Measurements from ENCODE around the gene UNC93A. TPM values are rescaled to one million over a fixed set of nuclear protein-coding genes. Genes with fewer than 3 reads are reported as not detected.
"Not testable (repeated sequence)": the region's sequence is repeated elsewhere in the genome, so short reads cannot be mapped to it uniquely, and the experiment has no call there.

UNC93A gene
- total RNA-seq = 0.10 TPM

DNA sequence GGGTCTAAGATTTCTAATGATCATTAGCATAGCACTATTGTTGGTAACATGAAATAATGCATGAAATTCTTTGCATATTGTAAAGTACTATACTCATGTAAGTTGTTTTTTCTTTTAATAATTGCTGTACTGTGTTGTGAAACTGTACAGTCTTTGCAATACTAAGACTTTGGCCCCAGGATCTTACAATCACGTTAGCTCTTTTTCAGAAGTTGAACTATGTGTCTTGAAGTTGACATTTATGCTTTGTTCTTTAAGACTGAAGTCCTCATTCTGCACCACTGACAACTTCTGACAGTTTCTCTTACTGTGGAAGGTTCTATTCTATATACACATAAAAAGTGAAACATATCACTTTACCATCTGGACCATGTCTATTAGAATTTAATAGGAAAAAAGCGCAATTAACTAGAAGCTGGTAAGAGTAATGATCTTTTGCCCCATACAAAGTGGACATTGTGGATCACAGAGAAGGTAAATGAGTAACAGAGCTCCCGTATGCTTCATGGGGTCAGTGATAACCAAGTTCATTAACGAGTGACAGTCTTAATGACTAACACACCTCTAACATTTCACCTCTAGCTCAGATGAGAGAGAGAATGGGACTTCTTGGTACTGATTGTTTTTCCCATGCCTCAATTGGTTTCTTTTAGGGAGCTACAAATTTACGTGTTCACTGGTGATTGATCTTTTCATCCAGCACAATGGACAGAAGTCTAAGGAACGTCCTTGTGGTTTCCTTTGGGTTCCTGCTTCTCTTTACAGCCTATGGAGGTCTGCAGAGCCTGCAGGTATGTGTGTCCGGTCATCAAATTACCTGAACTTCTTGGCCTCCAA, at the start of gene UNC93A:
Gene UNC93A, plus strand, starts transcription at position 530 of the 837 bp plus-strand sequence. Its CDS starts 175 bp downstream, at position 705.
- DNase-seq = no peak

GRCh38 chr6:167241321-167242134, 49.6 kb upstream of the UNC93A start:
- DNase-seq = peak; percentile 70

DNA sequence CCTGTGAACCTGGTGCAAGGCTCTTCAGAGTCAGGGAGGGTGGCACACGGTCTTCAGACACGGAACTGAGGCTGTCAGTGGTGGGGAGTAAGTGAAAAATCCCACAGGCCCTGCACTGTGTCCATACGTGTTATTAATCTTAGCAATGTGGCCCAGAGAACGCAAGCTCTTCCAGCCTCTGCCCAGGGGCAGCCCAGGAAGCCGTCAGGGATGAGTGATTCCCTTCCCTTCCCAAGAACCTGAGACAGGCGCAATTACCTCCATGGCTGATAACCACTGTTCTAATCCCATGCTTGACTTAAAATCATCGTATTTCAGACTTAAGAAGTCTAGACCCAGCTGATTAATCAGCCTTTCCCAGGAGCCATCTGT, 49.0 kb upstream of the UNC93A start:
- DNase-seq = not testable (repeated sequence)

DNA sequence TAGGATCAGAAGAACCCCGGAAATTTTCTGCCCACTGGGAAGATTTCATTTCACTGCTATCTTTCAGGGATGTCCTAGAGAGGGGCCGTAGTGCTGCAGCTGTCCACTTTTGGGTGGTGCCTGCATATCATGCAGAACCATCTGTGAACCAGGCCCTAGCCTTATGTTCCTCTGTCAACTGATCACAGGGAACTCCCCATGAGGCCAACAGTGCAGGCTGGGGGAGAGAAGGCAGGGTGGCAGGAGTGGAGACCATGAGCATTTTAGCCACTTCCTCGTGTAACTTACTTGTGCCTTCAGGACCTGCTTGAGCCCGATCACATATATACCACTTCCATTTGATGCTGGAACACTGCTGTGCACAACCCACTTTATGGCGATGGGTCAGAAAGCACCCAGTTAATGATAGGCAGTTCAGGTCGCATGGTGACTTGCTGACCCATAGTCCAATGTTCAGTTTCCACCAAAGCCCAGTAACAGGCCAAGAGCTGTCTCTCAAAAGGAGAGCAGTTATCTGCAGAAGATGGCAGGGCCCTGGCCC, 48.5 kb upstream of the UNC93A start:
- DNase-seq = peak; percentile 73

- DNase-seq = peak; percentile 57
These were observed 46.8 kb upstream of the UNC93A start for GRCh38 chr6:167244064-167244960.

DNA sequence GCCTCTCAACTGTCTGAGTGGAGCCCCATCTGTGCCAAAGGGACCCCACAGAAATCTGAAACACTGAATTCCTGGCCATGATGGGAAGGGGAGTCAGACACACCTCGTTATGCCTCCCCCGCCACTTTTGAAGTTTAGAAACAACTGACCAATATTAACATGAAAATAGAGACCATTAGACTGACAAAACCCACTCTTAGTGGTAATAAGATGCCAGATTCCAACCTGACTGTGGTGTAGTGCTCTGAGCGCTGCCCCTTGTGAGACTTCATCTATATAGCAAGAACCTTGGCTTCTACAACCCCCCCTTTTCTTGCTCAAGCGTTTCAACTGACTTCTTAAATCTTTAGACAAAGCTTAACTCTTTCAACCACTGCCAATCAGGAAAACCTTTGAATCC, 46.1 kb upstream of the UNC93A start:
- DNase-seq = no peak

- peak; percentile 25 for DNase-seq
These were observed 45.5 kb upstream of the UNC93A start for GRCh38 chr6:167245591-167245990.

GRCh38 chr6:167247814-167248595, 43.1 kb upstream of the UNC93A start:
- DNase-seq = no peak

GRCh38 chr6:167248878-167249455, 42.1 kb upstream of the UNC93A start:
- not testable (repeated sequence) for DNase-seq

DNA sequence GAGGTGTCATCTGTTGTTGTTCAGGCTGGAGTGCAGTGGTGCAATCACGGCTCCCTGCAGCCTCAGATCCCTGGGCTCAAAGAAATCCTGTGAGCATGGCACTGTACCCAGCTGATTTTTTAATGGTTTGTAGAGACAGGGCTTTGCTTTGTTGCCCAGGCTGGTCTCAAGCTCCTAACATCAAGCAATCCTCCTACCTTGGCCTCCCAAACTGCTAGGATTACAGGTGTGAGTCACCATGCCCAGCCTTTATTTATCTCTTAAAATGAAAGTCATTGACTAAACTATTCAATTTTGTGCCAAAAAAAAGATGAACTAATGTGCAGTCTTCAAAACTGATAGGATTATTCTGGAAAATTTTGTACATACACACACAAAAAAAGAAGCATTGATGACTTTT, 38.8 kb upstream of the UNC93A start:
- DNase-seq = no peak

- DNase-seq = no peak
These were observed 35.1 kb upstream of the UNC93A start for GRCh38 chr6:167255918-167256553.

GRCh38 chr6:167258646-167259045, 32.5 kb upstream of the UNC93A start:
- no peak for DNase-seq

DNA sequence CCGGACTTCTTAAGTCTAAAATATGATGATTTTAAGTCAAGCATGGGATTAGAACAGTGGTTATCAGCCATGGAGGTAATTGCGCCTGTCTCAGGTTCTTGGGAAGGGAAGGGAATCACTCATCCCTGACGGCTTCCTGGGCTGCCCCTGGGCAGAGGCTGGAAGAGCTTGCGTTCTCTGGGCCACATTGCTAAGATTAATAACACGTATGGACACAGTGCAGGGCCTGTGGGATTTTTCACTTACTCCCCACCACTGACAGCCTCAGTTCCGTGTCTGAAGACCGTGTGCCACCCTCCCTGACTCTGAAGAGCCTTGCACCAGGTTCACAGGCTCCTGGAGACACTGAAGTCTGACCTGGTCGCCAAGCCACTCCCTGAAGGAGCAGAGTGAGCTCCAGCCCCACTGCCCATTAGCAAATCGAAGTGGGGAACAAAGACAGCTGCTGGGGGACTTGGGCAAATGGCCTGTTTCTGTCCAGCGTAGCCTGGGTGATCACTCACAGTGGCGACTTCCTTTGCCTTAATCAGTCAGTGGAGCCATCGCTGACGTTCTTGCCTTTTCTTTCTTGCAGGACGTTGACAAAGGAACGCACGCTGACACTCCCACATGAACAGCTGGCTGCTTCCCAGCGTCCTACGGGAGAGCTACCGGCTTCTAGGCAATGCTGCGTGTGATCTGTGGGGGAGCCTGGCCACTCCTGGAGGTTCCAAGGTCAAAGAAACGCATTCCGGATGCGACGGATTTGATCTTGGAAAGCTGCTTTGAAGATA, 24.9 kb upstream of the UNC93A start:
- DNase-seq = not testable (repeated sequence)

DNA sequence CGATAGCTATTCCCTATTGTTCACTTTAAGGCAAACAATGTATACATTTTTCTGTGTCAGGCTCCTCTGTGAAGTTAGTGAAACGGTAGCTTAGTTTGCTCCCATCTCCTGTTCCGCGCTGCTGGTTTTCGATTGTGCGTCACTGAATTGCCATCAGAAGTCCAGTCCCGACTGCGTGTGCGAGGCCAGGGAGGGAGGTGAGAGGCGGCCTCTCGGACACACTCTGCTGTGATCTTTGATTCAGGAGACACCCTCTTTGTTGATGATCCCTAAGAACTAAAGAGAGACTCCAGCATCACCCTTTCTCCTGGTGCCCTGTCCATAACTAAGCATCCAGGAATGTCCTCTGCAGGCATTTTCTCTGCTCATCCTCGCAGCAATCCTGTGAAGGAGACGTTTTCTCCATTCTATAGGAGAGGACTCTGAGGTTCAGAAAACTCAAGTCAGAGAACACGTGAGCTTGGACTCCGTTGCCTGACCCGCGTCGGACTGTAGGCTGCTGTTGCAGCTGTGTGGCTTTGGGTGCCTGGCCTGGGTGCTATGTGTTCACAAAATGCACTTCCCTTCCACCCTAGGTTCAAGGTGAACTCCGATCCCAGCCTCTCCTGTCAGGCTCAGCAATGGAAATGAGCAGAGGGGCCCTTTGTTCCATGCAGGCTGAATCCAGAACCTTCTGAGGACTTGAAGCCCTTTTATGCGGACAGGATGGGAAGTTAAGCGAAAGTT, 24.1 kb upstream of the UNC93A start:
- no peak for DNase-seq

DNA sequence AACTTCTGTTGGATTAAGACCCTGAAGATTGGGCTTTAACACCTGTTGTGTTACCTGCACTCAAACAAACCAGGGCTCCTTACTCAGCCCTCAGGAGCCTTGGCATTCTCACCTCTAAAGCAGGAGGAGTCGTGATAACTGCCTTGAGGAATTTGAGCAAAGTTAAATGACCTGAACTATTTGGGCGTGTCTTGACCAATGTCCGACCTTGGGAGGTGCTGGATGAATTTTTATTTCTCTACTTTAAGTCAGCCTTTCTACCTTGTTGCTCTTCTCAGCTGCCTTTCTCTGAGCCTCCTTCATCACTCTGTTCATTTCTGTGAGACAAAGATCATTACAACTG, 23.6 kb upstream of the UNC93A start:
- not testable (repeated sequence) for DNase-seq

- no peak for DNase-seq
These were observed 23.2 kb upstream of the UNC93A start for GRCh38 chr6:167267921-167268401.

DNA sequence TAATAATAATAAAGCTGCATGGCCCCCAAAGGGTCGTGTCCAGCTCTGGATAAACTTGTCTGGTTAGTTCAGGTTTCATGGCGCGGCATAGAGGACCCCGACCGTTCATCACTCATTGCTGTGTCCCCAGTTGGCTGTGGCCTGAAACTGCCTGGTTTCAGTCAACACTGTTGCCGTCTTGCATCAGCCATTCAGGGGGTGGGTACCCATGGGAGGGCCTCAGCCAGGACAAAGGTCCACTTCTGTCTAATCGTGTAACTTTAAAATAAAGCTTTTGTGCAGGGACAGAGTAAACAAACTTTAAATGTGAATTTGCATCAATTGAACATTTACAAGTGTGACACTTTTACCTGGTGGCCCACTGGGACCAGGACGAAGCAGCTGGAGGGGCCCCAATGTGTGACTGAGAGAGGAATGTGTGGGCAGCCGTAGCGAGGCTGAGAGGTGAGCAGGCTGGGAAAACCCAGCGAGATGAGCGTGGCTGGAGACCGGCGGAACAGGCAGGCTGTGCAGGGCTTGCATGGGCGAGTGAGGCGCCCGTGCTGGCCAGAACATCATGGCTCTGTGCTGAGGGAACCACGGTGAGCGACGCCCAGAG, 22.3 kb upstream of the UNC93A start:
- DNase-seq = no peak

Data from tongue (tissue), 2 donors.